B cell (primary cell): Measurements from ENCODE around the gene ZIC4. TPM values are rescaled to one million over a fixed set of nuclear protein-coding genes. Genes with fewer than 3 reads are reported as not detected.

Source experiments
- ATAC-seq: fragments of 200-7000 bp; cut with Tn5 transposase; one replicate; pipeline ENCODE4 v1.10.0; 2021; ENCODE audit warnings: low read depth, mild to moderate bottlenecking, moderate number of reproducible peaks, moderate library complexity
- CTCF ChIA-PET: fragments of 350-600 bp; sonication (Branson Sonifier 250); formaldehyde crosslinking; loops from one replicate; lab custom pipeline; 2021; ENCODE audit warnings: antibody characterized with exemption, inconsistent platforms; lab: Charles Lee
- POLR2A ChIA-PET: fragments of 350-600 bp; sonication (Branson Sonifier 250); formaldehyde crosslinking; loops from one replicate; lab custom pipeline; 2021; ENCODE audit warnings: antibody characterized with exemption; lab: Charles Lee
- DNase-seq: peaks from one replicate; pipeline ENCODE4 v3.0.0; 2013
- H2AFZ ChIP-seq: 2 replicates; pipeline ENCODE4 v1.6.1; 2012; ENCODE audit warnings: mild to moderate bottlenecking, low read depth, low read length; ENCODE audit not compliant: insufficient read depth, poor library complexity, severe bottlenecking
- H3K27ac ChIP-seq, 2 donors: 1 replicate in 1 of 2; 2 replicates in 1 of 2; pipeline ENCODE4 v1.5.1; 2012 to 2013; ENCODE audit warnings: low read length in 2 of 2, mild to moderate bottlenecking in 2 of 2, moderate library complexity in 1 of 2
- H3K27me3 ChIP-seq, 4 experiments: fragments of 200-600 bp in 1 of 4; sonication (generic) in 1 of 4; replicated peaks in 1 of 4; 1 replicate in 2 of 4; 2 replicates in 2 of 4; pipeline versions ENCODE4 v1.6.1 to v1.7.0; 2013 to 2016; ENCODE audit warnings: low read length in 3 of 4, mild to moderate bottlenecking in 2 of 4, mixed read lengths in 1 of 4, moderate library complexity in 1 of 4; ENCODE audit not compliant: insufficient read depth in 4 of 4, control insufficient read depth in 3 of 4; ENCODE audit errors: control extremely low read depth in 1 of 4
- H3K36me3 ChIP-seq, 2 experiments: replicated peaks in 1 of 2; 1 replicate in 1 of 2; 2 replicates in 1 of 2; pipeline versions ENCODE4 v1.6.1 to v1.7.1; 2013; ENCODE audit warnings: low read length in 1 of 2; ENCODE audit not compliant: insufficient read depth in 2 of 2, control insufficient read depth in 1 of 2; ENCODE audit errors: control extremely low read depth in 1 of 2, extremely low read depth in 1 of 2
- H3K4me1 ChIP-seq, 2 donors: fragments of 200-600 bp in 1 of 2; sonication (generic) in 1 of 2; 1 replicate in 1 of 2; 2 replicates in 1 of 2; pipeline versions ENCODE4 v1.5.1 to v1.6.1; 2013 to 2017; ENCODE audit warnings: low read length in 2 of 2; ENCODE audit not compliant: control insufficient read depth in 2 of 2, insufficient read depth in 2 of 2
- H3K4me2 ChIP-seq: replicated peaks from 2 replicates; pipeline ENCODE3; 2012; ENCODE audit warnings: mild to moderate bottlenecking, low read depth, low read length; ENCODE audit not compliant: poor library complexity, severe bottlenecking
- H3K4me3 ChIP-seq, 5 experiments: fragments of 200-600 bp in 1 of 5; sonication (generic) in 1 of 5; 1 replicate in 3 of 5; 2 replicates in 2 of 5; pipeline versions ENCODE4 v1.5.1 to v1.7.0; 2011 to 2016; ENCODE audit warnings: low read length in 4 of 5, mild to moderate bottlenecking in 4 of 5, low read depth in 2 of 5, control low read depth in 1 of 5, moderate library complexity in 1 of 5; ENCODE audit not compliant: insufficient read depth in 1 of 5; ENCODE audit errors: control extremely low read depth in 1 of 5, extremely low read depth in 1 of 5
- H3K79me2 ChIP-seq: fragments of 200-600 bp; sonication (generic); one replicate; pipeline ENCODE4 v1.6.0; 2016; ENCODE audit warnings: low read length; ENCODE audit not compliant: control insufficient read depth, insufficient read depth
- H3K9ac ChIP-seq: fragments of 200-600 bp; sonication (generic); 2 replicates; pipeline ENCODE4 v1.6.1; 2017; ENCODE audit warnings: mild to moderate bottlenecking, low read length, moderate library complexity
- H3K9me3 ChIP-seq, 3 donors: one replicate each; pipeline versions ENCODE4 v1.6.1 to v1.7.1; 2013; ENCODE audit warnings: low read length in 2 of 3; ENCODE audit not compliant: control insufficient read depth in 2 of 3, insufficient read depth in 1 of 3; ENCODE audit errors: control extremely low read depth in 1 of 3
- H4K20me1 ChIP-seq: 2 replicates; pipeline ENCODE4 v1.6.0; 2012; ENCODE audit warnings: mild to moderate bottlenecking, low read length; ENCODE audit not compliant: insufficient read depth, control insufficient read depth, poor library complexity, severe bottlenecking
- H3K27ac Mint-ChIP-seq: one replicate; pipeline ENCODE4 v1.8.0; 2021; ENCODE audit warnings: mixed read lengths
- H3K27me3 Mint-ChIP-seq: one replicate; pipeline ENCODE4 v1.8.0; 2021; ENCODE audit warnings: mixed read lengths
- H3K4me1 Mint-ChIP-seq: one replicate; pipeline ENCODE4 v1.8.0; 2021; ENCODE audit warnings: mixed read lengths
- H3K4me3 Mint-ChIP-seq: one replicate; pipeline ENCODE4 v1.8.0; 2021; ENCODE audit warnings: mixed read lengths
- H3K9me3 Mint-ChIP-seq: one replicate; pipeline ENCODE4 v1.8.0; 2022; ENCODE audit warnings: mixed read lengths; ENCODE audit not compliant: insufficient read depth
- EZH2 ChIP-seq: IDR thresholded peaks from 2 replicates; pipeline ENCODE4 v1.6.1; 2012; ENCODE audit warnings: borderline replicate concordance, low read depth, mild to moderate bottlenecking, moderate library complexity, low read length; ENCODE audit not compliant: insufficient read depth, poor library complexity, severe bottlenecking
- WGBS: methylation state at CpG from one replicate; pipeline ENCODE4 v1.1.5; 2013; ENCODE audit warnings: missing lambda C conversion rate; ENCODE audit not compliant: insufficient coverage; 5-methylcytosine and 5-hydroxymethylcytosine counted together
- intact Hi-C: fragments of 100-400 bp; cut with micrococcal nuclease; formaldehyde crosslinking; loops from one replicate; pipeline ENCODE4 v1.10.0; 2022
- polyA plus RNA-seq: library from polyadenylated mRNA; depleted of rRNA; stranded (reverse); fragments of >200 nt; gene quantifications from 2 replicates; pipeline ENCODE4 v1.2.3, GENCODE V29; 2012
- total RNA-seq, 2 donors: library from RNA; stranded (reverse); fragments of 120-200 nt in 1 of 2; gene quantifications; 1 replicate in 1 of 2; 2 replicates in 1 of 2; pipeline versions ENCODE4 v1.2.3 to v1.2.4, GENCODE V29; 2013 to 2022
- TF ChIP-seq, protein P1 (sequence below): fragments of 200-600 bp; IDR thresholded peaks from one replicate; pipeline ENCODE4 v1.8.0; 2022; ENCODE audit warnings: antibody characterized with exemption, mild to moderate bottlenecking

The ZIC4 gene
- total and polyA plus RNA-seq, 2 donors (not counting 1 experiment from before 2014, with no cell fraction given), result not detected

DNA sequence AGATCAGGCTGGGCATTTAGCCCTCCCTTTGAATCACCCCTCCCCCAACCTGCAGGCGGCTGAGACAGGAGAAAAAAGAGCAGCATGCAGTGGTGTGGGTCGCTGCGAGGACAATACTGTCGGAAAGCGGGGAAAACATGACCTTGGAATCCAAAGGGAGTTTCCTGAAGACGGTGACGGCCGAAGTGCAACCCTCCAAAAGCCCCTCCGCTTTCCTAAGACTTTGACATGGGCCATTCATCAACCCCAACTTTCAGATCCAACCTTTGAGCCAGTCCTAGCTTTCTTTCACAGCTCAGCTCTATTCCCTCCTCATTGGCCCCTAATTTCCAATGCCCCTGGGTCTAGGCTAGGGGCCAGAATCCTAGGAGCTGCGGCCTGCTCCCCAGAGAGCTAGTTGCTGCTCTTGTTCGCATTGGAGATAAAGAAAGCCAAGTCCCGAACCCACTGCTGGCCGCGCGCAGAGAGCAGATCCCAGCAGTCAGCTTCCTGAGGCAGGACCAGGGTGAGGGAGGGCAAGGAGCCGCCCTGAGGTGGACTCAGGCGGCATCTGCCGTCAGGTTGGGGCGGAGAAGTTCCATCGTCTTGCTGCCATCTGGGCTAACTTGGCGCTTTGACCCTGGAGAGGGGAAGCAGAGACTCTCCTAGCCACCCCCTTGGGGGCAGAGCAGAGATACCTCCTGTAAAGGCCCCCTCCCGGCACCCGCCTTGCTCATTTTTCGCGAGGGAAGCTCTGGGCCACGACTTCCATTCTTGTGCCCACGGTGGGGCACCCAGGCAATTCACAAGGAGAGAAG, 914 bp downstream of the ZIC4 start:
- H3K4me2 ChIP-seq, result no peak overlapping the region
- no peak for ATAC-seq

DNA sequence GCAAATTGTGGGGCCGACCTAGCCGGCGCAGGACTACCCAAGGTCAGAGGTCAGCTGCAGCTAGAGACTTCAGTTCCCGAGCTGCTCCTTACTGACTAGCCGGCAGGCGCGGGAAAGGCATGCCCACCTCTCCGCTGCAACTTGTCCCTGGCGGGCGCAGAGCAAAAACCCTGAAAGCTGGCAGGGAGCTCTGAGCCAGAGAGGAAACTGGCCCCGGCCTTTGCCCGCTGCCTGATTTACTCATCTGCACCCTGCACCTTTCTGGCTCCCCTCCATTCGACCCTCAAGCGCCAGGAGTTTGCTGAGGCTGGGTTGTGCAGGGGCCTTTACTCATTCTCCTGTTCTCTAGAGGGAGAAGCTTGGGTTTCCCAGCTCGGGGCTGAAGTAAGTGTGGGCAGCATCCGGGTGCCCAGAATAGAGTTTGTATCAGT, 1.5 kb downstream of the ZIC4 start:
- H3K27ac ChIP-seq, result no peak overlapping the region
- peaks cover 0 to 3% of the 10 kb centered on the region in 2 donors for H3K4me1 ChIP-seq
- intact Hi-C loops, result no loop called here
- H3K36me3 ChIP-seq, result no peaks in the 10 kb centered on the region
- H4K20me1 ChIP-seq, result no peaks in the 10 kb centered on the region
- H3K9ac ChIP-seq, result no peak overlapping the region
- Mint-ChIP-seq H3K4me1 (peaks cover 2% of the 10 kb centered on the region), H3K27ac (no peak overlapping the region), H3K4me3 (no peak overlapping the region), H3K9me3 (no peaks in the 10 kb centered on the region), H3K27me3 (peaks cover 63% of the 10 kb centered on the region)
- peaks cover 0 to 71% (median 55%) of the 10 kb centered on the region in 4 experiments for H3K27me3 ChIP-seq
- ATAC-seq (no peak), DNase-seq (no peak)
- no peak overlapping the region for H2AFZ ChIP-seq
- CTCF ChIA-PET, result no interaction called here
- WGBS, result 7% methylated on average over 13 of the region's 16 CpGs
- H3K79me2 ChIP-seq, result no peaks in the 10 kb centered on the region
- TF ChIP-seq, protein P1, sequence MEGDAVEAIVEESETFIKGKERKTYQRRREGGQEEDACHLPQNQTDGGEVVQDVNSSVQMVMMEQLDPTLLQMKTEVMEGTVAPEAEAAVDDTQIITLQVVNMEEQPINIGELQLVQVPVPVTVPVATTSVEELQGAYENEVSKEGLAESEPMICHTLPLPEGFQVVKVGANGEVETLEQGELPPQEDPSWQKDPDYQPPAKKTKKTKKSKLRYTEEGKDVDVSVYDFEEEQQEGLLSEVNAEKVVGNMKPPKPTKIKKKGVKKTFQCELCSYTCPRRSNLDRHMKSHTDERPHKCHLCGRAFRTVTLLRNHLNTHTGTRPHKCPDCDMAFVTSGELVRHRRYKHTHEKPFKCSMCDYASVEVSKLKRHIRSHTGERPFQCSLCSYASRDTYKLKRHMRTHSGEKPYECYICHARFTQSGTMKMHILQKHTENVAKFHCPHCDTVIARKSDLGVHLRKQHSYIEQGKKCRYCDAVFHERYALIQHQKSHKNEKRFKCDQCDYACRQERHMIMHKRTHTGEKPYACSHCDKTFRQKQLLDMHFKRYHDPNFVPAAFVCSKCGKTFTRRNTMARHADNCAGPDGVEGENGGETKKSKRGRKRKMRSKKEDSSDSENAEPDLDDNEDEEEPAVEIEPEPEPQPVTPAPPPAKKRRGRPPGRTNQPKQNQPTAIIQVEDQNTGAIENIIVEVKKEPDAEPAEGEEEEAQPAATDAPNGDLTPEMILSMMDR, result no peak
- no peak for TF ChIP-seq EZH2
- H3K4me2 ChIP-seq, result no peak overlapping the region
- no peak overlapping the region for H3K4me3 ChIP-seq
- POLR2A ChIA-PET, result no interaction called here
- peaks cover 0 to 46% (median 3%) of the 10 kb centered on the region in 3 donors for H3K9me3 ChIP-seq

More for the DNA sequence above, 914 bp downstream of the ZIC4 start:
- no peak overlapping the region for H3K9ac ChIP-seq
- Mint-ChIP-seq H3K9me3 (no peaks in the 10 kb centered on the region), H3K4me3 (no peak overlapping the region), H3K27me3 (peaks cover 62% of the 10 kb centered on the region), H3K27ac (no peak overlapping the region), H3K4me1 (peaks cover 2% of the 10 kb centered on the region)
- no peaks in the 10 kb centered on the region for H3K36me3 ChIP-seq
- H3K27me3 ChIP-seq, result peaks cover 0 to 72% (median 56%) of the 10 kb centered on the region in 4 experiments
- DNase-seq, result no peak
- POLR2A ChIA-PET, result no interaction called here
- CTCF ChIA-PET, result no interaction called here
- H3K4me1 ChIP-seq, result peaks cover 4 to 7% of the 10 kb centered on the region in 2 donors
- no peaks in the 10 kb centered on the region for H4K20me1 ChIP-seq
- 14% methylated on average over 27 of the region's 27 CpGs for WGBS
- no peaks in the 10 kb centered on the region for H3K79me2 ChIP-seq
- TF ChIP-seq, protein P1, result no peak
- no peak for TF ChIP-seq EZH2
- no peak overlapping the region for H3K4me3 ChIP-seq
- H3K27ac ChIP-seq, result no peak overlapping the region
- intact Hi-C loops, result no loop called here
- H2AFZ ChIP-seq, result no peak overlapping the region
- H3K9me3 ChIP-seq, result peaks cover 0 to 51% (median 3%) of the 10 kb centered on the region in 3 donors
